Activated CD8-positive, alpha-beta T cell treated with anti-CD3 and anti-CD28 coated beads, Interleukin-2, amount 10 ng/mL, durations not matched to agents 7 days and 5 days (primary cell): Measurements from ENCODE around the gene CDK4. TPM values are rescaled to one million over a fixed set of nuclear protein-coding genes. Genes with fewer than 3 reads are reported as not detected.
"Not testable (repeated sequence)": the region's sequence is repeated elsewhere in the genome, so short reads cannot be mapped to it uniquely, and the experiment has no call there.

Experiments
- ATAC-seq: fragments of 150-1000 bp; cut with Tn5 transposase; one replicate; pipeline ENCODE4 v1.10.0; 2021; ENCODE audit warnings: moderate library complexity
- CTCF ChIA-PET: fragments of 350-600 bp; sonication (Branson Sonifier 250); formaldehyde crosslinking; loops from one replicate; lab custom pipeline; 2021; ENCODE audit warnings: antibody characterized with exemption; lab: Charles Lee
- POLR2A ChIA-PET: fragments of 350-600 bp; sonication (Branson Sonifier 250); formaldehyde crosslinking; loops from one replicate; lab custom pipeline; 2021; ENCODE audit warnings: antibody characterized with exemption; lab: Charles Lee
- DNase-seq: peaks from one replicate; pipeline ENCODE4 v3.0.0-alpha.2; 2020
- H3K27ac Mint-ChIP-seq: one replicate; pipeline ENCODE4 v1.8.0; 2021; ENCODE audit warnings: mild to moderate bottlenecking, mixed read lengths
- H3K27me3 Mint-ChIP-seq: one replicate; pipeline ENCODE4 v1.8.0; 2021; ENCODE audit warnings: low read depth, mixed read lengths
- H3K36me3 Mint-ChIP-seq: one replicate; pipeline ENCODE4 v1.8.0; 2021; ENCODE audit warnings: low read depth, mixed read lengths
- H3K4me1 Mint-ChIP-seq: one replicate; pipeline ENCODE4 v1.8.0; 2021; ENCODE audit warnings: low read depth, mixed read lengths
- H3K4me3 Mint-ChIP-seq: one replicate; pipeline ENCODE4 v1.8.0; 2021; ENCODE audit warnings: mild to moderate bottlenecking, mixed read lengths
- H3K9me3 Mint-ChIP-seq: one replicate; pipeline ENCODE4 v1.8.0; 2022; ENCODE audit warnings: mixed read lengths; ENCODE audit not compliant: insufficient read depth
- total RNA-seq, 2 experiments: library from RNA; stranded (reverse); gene quantifications; one replicate each; pipeline ENCODE4 v1.2.3, GENCODE V29; 2021

Gene CDK4
- total RNA-seq, 2 experiments from 2014 or later: 132 to 146 TPM

- ChIA-PET CTCF (no interaction called here), POLR2A (interaction anchor here (0.6 to 1.4 kb wide), 3 partner anchors 9 to 118 kb away, joined by 3 to 5 read pairs (median 3); no protein-coding TSS in a partner anchor)
- Mint-ChIP-seq H3K4me1 (peaks cover 12% of the 10 kb centered on the region), H3K36me3 (peaks cover 64% of the 10 kb centered on the region), H3K4me3 (no peak overlapping the region), H3K9me3 (no peaks in the 10 kb centered on the region), H3K27me3 (no peaks in the 10 kb centered on the region), H3K27ac (no peak overlapping the region)
- DNase-seq (no peak), ATAC-seq (no peak)
These were observed 28.5 kb downstream of the CDK4 start for GRCh38 chr12:57723630-57723962.

GRCh38 chr12:57722716-57723629 lies 29.1 kb downstream of the CDK4 start:
- Mint-ChIP-seq H3K4me1 (peaks cover 12% of the 10 kb centered on the region), H3K4me3 (no peak overlapping the region), H3K36me3 (peaks cover 62% of the 10 kb centered on the region), H3K9me3 (no peaks in the 10 kb centered on the region), H3K27me3 (no peaks in the 10 kb centered on the region), H3K27ac (peak overlapping the region; percentile 50)
- ChIA-PET POLR2A (interaction anchor here (0.6 to 1.9 kb wide), 4 partner anchors 10 to 118 kb away, joined by 3 to 6 read pairs (median 4); no protein-coding TSS in a partner anchor), CTCF (interaction anchor here (1.0 kb wide), 1 partner anchor 21 kb away, joined by 5 read pairs; the partner anchor contains the start of gene TSPAN31)
- ATAC-seq (no peak), DNase-seq (no peak)

GRCh38 chr12:57721846-57722608 lies 30.1 kb downstream of the CDK4 start:
- peaks cover 58% of the 10 kb centered on the region for H3K36me3 Mint-ChIP-seq
- ATAC-seq, H3K4me3 Mint-ChIP-seq, DNase-seq, H3K9me3 Mint-ChIP-seq, H3K27me3 Mint-ChIP-seq: not testable (repeated sequence)
- CTCF ChIA-PET: interaction anchor here (0.6 to 1.2 kb wide), 3 partner anchors 20 to 158 kb away, joined by 3 to 5 read pairs (median 5); partner anchors contain the start of gene TSPAN31
- peak overlapping the region; percentile 55 for H3K27ac Mint-ChIP-seq
- peaks cover 10% of the 10 kb centered on the region for H3K4me1 Mint-ChIP-seq
- POLR2A ChIA-PET: interaction anchor here (0.7 to 1.9 kb wide), 4 partner anchors 9 to 84 kb away, joined by 3 to 6 read pairs (median 4); partner anchors contain the start of gene OS9

GRCh38 chr12:57720606-57721595 lies 31.2 kb downstream of the CDK4 start:
- H3K27ac Mint-ChIP-seq: peak overlapping the region; percentile 63
- no peak for ATAC-seq
- no peak for DNase-seq
- peaks cover 58% of the 10 kb centered on the region for H3K36me3 Mint-ChIP-seq
- POLR2A ChIA-PET: interaction anchor here (0.5 to 1.9 kb wide), 8 partner anchors 8 to 220 kb away, joined by 3 to 6 read pairs (median 4); partner anchors contain the start of genes CYP27B1 and OS9
- H3K4me1 Mint-ChIP-seq: peaks cover 7% of the 10 kb centered on the region
- CTCF ChIA-PET: interaction anchor here (0.9 to 1.2 kb wide), 2 partner anchors 11 to 21 kb away, joined by 3 to 5 read pairs; no protein-coding TSS in a partner anchor
- no peaks in the 10 kb centered on the region for H3K27me3 Mint-ChIP-seq
- H3K9me3 Mint-ChIP-seq: no peaks in the 10 kb centered on the region
- H3K4me3 Mint-ChIP-seq: no peak overlapping the region

- Mint-ChIP-seq H3K36me3 (peaks cover 56% of the 10 kb centered on the region), H3K27ac (peak overlapping the region; percentile 63), H3K4me1 (peaks cover 4% of the 10 kb centered on the region), H3K9me3 (no peaks in the 10 kb centered on the region), H3K27me3 (no peaks in the 10 kb centered on the region), H3K4me3 (no peak overlapping the region)
- ChIA-PET CTCF (interaction anchor here (0.9 to 1.4 kb wide), 3 partner anchors 11 to 135 kb away, joined by 3 to 4 read pairs (median 4); partner anchors contain the start of gene B4GALNT1), POLR2A (interaction anchor here (0.6 to 1.5 kb wide), 9 partner anchors 13 to 1939 kb away, joined by 3 to 5 read pairs (median 4); partner anchors contain the start of genes CYP27B1 and OS9)
- ATAC-seq (no peak), DNase-seq (no peak)
These were observed 32.1 kb downstream of the CDK4 start for GRCh38 chr12:57719777-57720605.

- Mint-ChIP-seq H3K27me3 (no peaks in the 10 kb centered on the region), H3K9me3 (no peaks in the 10 kb centered on the region), H3K4me3 (no peak overlapping the region), H3K36me3 (peaks cover 51% of the 10 kb centered on the region), H3K27ac (no peak overlapping the region), H3K4me1 (no peaks in the 10 kb centered on the region)
- no peak for DNase-seq
- no peak for ATAC-seq
- POLR2A ChIA-PET: interaction anchor here (0.6 to 1.5 kb wide), 7 partner anchors 12 to 1938 kb away, joined by 3 to 5 read pairs (median 3); partner anchors contain the start of genes CYP27B1 and OS9
- CTCF ChIA-PET: interaction anchor here (1.2 to 1.4 kb wide), 2 partner anchors 86 to 134 kb away, joined by 4 read pairs; partner anchors contain the start of gene B4GALNT1
These were observed 33.2 kb downstream of the CDK4 start for GRCh38 chr12:57718641-57719528.

GRCh38 chr12:57717846-57718640 lies 34.1 kb downstream of the CDK4 start:
- CTCF ChIA-PET: interaction anchor here (1.8 kb wide), 1 partner anchor 8 kb away, joined by 4 read pairs; no protein-coding TSS in a partner anchor
- DNase-seq: no peak
- no peaks in the 10 kb centered on the region for H3K27me3 Mint-ChIP-seq
- H3K4me1 Mint-ChIP-seq: no peaks in the 10 kb centered on the region
- H3K4me3 Mint-ChIP-seq: no peak overlapping the region
- H3K27ac Mint-ChIP-seq: no peak overlapping the region
- peaks cover 50% of the 10 kb centered on the region for H3K36me3 Mint-ChIP-seq
- POLR2A ChIA-PET: no interaction called here
- no peak for ATAC-seq
- H3K9me3 Mint-ChIP-seq: no peaks in the 10 kb centered on the region

GRCh38 chr12:57717131-57717530 lies 35.0 kb downstream of the CDK4 start:
- ChIA-PET CTCF (interaction anchor here (0.7 to 1.8 kb wide), 2 partner anchors 9 to 24 kb away, joined by 3 to 4 read pairs; no protein-coding TSS in a partner anchor), POLR2A (interaction anchor here (1.3 kb wide), 1 partner anchor 16 kb away, joined by 4 read pairs; no protein-coding TSS in a partner anchor)
- DNase-seq (no peak), ATAC-seq (no peak)
- peaks cover 53% of the 10 kb centered on the region for H3K36me3 Mint-ChIP-seq
- H3K4me3 Mint-ChIP-seq: no peak overlapping the region
- H3K9me3 Mint-ChIP-seq: no peaks in the 10 kb centered on the region
- H3K4me1 Mint-ChIP-seq: no peaks in the 10 kb centered on the region
- H3K27me3 Mint-ChIP-seq: no peaks in the 10 kb centered on the region
- H3K27ac Mint-ChIP-seq: no peak overlapping the region
